ENCODE measurements around the gene MTHFSD.

The MTHFSD gene

DNA sequence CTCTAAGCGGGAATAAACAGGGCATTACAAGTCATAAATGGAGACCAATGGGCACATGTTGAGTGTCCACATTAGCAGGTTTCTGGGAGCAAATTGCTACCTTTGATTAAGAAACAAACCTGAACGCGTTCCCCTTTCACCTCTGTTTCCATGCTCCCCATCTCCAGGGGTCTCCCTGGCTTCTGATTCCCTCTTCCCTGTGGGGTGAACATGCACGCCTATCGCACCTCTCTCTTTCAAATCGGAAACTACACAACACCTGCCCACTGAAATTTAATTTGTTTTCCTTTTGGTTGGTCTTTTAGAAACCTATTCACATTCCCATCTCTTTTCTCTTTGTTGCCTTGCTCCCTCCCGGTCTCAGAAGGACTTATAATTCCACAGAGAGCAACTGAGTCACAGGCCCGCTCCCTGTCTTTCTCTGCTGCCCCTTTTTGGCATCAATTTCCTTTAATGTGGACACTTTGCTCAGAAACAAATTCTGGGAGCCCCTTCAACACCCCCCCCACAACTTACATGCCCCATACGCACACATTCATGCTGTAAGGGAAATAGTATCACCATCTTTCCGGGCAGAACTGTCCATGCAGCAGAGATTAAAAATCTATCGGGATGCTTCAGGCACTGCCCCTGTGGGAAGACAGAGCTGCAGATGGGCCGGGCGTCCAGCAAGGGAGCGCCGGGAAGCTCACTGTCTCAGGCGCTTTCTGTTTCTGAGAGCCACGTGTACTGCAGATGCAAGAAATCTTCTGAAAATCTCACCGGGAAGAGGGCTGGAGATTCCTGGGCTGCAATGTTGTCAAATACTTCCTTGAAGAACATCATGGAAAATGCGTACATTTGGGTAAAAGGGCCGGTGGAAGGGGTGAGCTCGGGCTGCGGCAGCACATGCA lies 51.9 kb downstream of the MTHFSD start:
- DNase-seq (ENCODE audit: low read depth in 2 of 2): no peak

DNA sequence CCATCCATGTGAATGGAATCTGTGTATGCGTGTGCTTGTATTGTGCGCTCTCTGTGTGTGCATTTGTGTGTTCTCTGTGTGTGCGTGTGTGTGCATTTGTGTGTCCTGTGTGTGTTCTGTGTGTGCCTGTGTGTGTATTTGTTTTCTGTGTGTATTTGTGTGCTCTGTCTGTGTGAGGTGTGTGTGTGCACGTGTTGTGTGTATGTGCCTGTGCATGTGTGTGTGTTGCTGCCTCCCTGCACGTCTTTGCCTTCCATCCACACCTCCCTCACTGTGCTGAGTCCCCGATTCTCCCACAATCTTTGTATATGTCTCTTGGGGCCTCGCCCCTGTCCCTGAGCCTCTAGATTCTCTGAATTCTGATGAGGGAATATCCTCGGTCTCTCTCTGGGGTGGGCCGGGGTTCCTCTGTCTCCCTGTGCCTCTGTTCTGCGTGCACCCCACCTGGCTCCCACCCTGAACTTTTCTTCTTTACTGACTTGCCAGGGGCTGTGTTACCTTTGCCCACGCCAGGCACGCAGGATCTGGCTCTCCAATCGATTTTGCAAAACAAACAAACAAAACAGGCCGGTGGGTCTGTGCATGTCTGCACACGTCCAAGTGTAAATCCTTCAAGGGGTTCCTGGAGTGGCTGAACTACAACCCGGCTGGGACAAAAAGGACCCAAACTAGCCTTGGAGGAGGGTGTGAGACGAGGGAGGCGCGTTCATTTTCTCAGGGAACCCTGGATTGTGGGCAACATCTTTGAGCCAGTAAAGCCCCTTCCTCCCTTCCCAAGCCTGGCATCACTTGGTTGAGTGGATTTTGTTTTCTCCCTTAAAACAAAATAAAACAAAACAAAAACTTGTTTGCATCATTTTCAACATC lies 52.8 kb downstream of the MTHFSD start:
- no peak for DNase-seq (ENCODE audit: low read depth in 2 of 2)

DNA sequence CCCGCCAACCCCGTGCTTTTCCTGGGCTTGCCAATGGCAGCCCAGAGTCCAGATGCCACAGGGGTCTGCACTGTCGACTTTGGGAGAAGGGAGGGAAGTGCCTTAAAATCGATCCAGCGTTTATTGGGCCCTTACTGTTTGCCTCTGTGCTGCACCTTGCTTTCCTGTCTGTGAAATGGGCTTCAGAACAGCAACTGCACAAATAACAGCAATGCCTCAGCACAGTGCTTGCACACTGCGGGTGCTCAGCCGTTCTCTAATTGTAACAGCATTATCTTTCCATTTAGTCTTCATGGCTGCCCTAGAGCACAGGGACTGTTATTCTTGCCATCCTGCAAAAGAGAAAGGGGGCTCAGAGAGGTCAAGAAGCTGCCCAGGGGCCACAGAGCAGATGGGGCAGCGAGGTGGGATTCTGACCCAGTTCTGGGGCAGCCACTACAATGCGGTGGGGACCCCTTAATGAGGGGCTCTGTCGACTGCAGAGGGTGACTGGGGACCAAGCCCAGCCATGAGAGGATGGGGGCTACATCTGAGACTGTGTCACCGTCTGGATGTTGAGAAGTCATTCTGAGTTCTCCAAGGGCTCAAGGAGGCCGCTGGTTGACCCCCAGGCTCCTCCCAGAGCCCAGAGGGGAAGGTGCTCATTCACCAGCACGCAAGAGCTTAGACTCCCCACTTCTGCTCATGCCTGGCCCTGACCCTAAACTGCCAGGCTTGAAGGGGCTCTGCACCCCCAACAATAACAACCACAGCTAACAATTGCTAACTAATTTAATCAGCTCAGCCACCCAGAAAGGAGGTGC lies 54.1 kb downstream of the MTHFSD start:
- DNase-seq (ENCODE audit: low read depth in 2 of 2): no peak

DNA sequence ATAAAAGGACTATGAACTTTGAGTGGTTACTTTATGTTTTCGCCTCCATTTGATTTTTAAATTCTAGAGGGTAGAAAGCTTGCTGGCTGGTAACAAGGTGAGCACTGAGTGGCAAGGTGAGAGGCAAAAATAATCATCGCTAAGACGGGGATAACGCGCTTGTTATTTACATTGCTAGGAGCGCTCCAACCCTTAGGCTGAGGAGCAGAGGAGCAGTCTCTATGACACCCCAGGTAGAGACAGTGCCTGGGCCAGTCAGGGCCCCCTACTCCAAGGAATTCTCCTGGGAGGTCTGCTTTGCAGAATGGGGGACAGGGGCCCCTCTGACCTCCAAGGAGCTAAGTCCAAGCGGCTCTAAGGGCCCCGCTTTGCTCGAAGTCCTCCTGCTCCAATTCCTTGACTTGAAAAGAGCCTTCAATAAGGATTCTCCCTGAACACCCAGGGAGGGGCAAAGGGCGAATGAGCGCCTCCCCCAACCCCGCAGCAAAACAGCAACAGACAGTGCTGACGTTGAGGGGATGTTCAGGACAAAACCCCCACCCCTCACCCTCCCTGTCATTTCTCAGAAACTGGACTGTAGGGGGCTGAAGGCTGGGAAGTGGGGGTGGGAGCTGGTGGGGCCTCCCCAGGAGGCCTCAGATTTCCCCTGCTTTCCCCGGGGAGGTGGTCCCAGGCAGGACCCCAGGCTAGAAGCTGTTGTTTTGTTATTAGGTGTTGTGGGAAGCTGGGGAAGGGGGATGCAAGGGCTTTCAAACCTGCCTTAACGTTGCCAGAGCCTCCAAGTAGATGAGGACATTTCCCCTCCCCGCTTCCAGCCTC lies 54.9 kb downstream of the MTHFSD start:
- no peak for DNase-seq (ENCODE audit: low read depth in 2 of 2)

GRCh38 chr16:86499440-86499786 lies 55.6 kb downstream of the MTHFSD start:
- no peak for DNase-seq (ENCODE audit: low read depth in 2 of 2)

DNA sequence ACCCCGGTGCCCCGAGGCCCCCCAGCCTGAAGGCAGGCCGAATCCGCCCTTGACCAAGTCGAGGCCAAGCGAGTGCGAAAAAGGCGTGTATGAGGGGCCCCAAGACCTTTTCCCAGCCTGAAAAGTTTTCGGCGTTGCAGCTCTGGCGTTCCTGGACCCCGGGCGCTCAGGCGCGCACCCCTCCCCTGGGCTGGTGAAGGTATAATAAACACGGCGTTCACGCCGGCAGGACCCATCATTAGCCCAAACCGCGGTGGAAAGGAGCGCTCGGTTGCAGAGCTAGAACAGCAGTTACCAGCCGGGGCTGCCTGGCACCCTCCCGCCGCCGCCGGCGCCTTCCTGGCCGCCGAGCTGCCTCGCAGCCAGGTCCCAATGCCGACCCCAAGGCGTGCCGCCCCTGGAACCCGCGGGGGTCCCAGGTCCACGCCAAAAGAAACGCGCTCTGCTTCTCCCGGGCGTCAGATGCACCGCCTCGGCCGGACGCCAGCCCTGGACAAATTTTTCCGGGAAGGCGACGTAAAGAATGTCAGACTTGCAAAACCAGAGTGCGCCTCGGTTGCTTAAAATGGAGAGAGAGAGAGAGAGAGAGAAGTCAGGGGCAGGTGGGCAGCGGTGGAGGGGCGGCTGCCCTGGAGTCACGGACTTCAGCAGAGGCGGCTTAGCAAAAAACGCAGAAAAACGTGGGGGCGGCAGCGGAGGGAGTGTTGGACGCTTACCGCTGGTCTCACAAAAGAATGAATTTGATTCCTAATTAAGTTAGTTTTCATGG lies 56.2 kb downstream of the MTHFSD start:
- DNase-seq (ENCODE audit: low read depth in 2 of 2): no peak

DNA sequence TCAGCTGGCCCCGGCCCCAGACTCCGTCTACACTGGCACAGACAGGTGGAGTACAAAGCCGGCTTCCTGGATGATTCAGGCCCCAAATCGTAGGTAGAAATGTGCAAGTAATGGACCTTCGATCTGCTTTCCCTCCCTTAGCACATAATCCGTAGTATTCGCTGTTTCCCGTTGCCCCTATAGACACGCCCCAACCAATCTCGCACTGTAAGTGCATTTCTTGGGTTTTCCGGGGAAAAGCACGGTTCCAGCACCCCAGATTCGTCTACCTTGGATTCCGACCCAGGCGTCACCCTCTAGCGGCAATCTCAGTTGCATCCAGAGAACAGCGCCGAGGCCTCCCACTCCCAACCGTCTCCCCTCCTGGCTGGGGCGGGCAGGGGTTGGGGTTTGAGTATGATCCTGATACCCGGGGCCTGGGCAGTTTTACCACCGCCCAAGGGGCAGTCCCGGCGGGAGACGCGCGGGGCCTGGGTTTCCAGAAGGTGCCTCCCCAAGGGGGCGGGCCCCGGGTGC lies 56.8 kb downstream of the MTHFSD start:
- DNase-seq (ENCODE audit: low read depth in 2 of 2): no peak

DNA sequence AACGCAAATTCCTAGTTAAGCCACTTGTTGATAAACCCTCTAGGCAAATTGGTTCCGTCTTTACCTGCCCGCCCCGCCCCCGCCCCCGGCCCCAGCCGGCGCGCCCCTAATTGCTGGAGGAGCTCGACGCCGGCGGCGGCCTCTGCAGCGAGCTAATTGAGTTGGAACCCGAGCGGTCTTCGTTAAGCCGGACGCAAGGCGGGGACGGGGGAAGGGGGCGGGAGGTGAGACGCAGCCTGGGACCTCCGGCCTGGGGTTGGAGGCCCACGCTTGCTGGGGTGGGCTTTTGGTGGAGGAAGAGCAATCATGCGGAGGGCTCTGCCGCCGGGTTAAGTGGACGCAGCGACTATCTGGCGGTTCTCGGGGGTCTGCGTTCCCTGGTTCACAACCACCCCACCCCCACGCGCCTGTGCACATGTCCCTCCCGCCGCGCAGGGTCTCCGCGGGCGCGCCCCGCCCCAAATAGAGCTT lies 57.4 kb downstream of the MTHFSD start:
- no peak for DNase-seq (ENCODE audit: low read depth in 2 of 2)

- no peak for DNase-seq (ENCODE audit: low read depth in 2 of 2)
Observed at GRCh38 chr16:86496929-86497461, 58.0 kb downstream of the MTHFSD start.

- DNase-seq (ENCODE audit: low read depth in 2 of 2): no peak
Observed at GRCh38 chr16:86496262-86496928, 58.6 kb downstream of the MTHFSD start.

- no peak for DNase-seq (ENCODE audit: low read depth in 2 of 2)
Observed at GRCh38 chr16:86495756-86496261, 59.2 kb downstream of the MTHFSD start.

- DNase-seq (ENCODE audit: low read depth in 2 of 2): no peak
Observed at GRCh38 chr16:86495357-86495701, 59.7 kb downstream of the MTHFSD start.

DNA sequence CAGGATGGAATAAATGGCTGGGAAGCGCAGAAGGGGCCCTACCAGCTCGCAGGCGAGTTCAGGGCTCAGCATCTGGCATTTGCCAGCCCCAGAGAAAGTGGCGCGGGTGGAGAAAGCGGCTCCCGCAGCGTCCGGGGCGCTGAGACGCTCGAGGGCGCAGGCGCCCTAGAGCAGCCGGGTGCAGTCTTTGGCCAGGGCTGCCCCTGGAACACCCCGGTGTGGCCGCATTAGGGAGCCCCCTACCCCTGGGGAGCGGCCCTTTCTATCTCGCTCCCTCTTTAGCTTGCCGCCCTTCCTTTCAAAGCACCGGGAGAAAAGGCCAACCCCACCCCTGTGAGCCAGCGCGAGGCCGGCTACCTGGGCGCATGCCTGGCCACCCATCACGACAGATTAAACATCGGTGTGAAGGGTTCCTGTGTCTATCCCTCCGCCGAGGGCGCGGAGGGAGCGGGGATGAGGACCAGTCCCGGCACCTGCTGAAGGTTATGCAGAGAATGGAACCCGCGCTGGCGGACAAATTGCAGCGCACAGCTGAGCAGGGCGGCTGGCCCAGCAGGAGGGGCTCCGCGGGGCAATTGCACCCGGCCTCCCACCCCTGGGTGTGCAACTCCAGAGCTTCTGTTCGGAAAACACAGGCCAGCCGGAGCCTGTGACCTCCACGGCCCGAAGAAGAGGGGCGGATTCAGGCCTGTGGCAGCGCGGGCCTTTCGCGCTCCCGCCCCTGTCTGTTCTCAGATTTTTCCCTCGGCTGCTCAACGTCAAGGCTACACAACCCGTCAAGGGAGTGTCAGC lies 60.3 kb downstream of the MTHFSD start:
- no peak for DNase-seq (ENCODE audit: low read depth in 2 of 2)

GRCh38 chr16:86494039-86494564 lies 60.9 kb downstream of the MTHFSD start:
- DNase-seq (ENCODE audit: low read depth in 2 of 2): no peak

GRCh38 chr16:86492961-86493629 lies 61.9 kb downstream of the MTHFSD start:
- no peak for DNase-seq (ENCODE audit: low read depth in 2 of 2)

- DNase-seq (ENCODE audit: low read depth in 2 of 2): no peak
Observed at GRCh38 chr16:86492267-86492960, 62.6 kb downstream of the MTHFSD start.

- no peak for DNase-seq (ENCODE audit: low read depth in 2 of 2)
Observed at GRCh38 chr16:86491640-86492023, 63.4 kb downstream of the MTHFSD start.

All from activated CD8-positive, alpha-beta memory T cell treated with anti-CD3 and anti-CD28 coated beads for 4 hours (primary cell).